Hypothalamus (tissue), 51 donors: ENCODE results near the gene MAP1LC3B.
A peak's percentile ranks its signal among the peaks of the same experiment; 100 is the strongest.
"Not testable (repeated sequence)": the region's sequence is repeated elsewhere in the genome, so short reads cannot be mapped to it uniquely, and the experiment has no call there.

Source experiments
- DNase-seq, 51 donors: peaks; one replicate each; lab custom pipeline; 2025; lab: John Stamatoyannopoulos, UW

The MAP1LC3B gene

GRCh38 chr16:87360862-87361610, 31.1 kb upstream of the MAP1LC3B start:
- no peak for DNase-seq

GRCh38 chr16:87361916-87362619, 30.1 kb upstream of the MAP1LC3B start:
- DNase-seq = no peak

DNA sequence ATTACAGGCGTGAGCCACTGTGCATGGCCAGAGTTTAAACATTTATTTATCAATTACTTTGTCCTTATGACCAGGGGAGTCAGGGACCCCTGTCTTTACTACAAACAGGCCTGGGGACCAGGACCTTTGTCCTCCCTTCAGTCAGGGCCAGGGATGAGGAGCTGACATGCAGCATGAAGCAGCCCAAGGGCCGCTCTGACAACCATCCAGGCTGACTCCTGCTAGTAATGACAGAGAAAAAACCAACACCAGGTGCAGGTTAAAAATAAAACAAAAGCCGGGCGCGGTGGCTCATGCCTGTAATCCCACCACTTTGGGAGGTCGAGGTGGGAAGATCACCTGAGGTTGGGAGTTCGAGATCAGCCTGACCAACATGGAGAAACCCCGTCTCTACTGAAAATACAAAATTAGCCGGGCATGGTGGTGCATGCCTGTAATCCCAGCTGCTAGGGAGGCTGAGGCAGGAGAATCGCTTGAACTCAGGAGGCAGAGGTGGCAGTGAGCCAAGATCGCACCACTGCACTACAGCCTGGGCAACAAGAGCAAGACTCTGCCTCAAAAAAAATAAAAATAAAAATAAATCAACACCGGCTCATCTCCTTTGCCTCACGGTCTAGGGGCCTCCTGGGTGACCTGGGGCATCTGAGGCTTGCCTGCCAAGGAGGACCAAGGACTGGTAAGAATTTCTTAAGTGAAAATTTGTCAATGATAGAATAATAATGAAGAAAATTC, 29.1 kb upstream of the MAP1LC3B start:
- DNase-seq = not testable (repeated sequence)

DNA sequence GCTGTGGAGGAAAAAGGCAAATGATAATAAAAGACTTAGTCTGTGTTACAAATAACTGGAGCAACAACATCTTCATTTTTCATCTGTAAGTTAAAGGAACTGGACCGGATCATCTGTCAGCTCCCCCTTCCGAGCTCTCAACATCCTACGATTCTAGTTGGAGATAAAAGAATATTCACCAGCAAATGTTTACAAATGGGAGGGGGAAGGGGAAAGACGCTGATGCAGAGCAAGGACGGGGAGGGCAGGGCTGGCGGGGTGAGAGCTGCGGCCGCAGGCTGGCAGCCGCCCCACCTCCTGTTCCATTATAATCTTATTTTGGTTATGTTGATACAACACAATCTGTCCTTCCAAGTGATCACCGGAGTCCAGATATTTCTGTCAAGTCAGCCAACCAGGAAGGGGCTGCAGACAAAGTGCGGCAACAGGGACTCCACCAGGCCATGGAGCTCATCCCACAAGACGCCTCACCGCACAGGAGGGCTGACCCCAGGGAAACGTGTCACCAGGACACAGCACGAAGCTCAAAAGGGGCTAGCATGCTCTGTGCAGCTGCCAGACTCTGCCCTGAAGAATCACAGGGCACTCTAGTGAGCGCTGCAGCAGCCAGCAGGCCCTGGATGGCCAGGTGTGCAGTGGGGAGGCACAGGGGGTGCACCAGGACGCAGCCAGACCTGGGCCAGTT, 28.2 kb upstream of the MAP1LC3B start:
- peak in 2 of 51 donors; percentile 6 to 9 for DNase-seq

DNA sequence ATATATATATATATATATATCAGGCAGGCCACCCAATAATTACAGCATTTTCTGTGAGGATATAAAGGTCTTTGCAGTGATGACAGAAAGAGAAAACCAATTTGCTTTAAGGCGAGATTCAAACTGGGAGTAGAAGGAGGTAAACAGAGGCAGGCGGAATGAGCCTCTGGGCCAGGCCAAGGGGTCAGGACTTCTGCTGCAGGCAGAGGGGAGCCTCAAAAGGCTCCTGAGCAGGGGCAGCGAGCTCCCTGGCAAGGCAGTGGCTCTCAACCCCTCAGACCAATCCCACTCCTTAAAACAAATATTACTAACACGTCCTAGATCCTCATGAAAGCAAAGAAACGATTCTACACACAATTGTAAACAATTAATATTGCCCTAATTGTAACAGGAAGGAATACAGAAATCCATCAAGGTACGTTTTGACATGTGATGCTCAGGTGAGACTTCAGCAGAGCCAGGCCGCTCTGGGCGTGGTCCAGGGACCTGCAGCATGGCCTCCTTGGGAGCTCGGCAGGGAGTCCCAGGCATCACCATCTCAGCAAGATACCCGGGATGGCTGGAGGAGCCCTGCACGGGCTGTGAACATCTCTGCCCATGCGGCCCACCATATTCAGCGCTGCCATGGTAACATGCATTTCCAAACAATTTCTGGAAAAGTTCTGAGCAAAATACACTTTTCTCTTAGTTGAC, 27.0 kb upstream of the MAP1LC3B start:
- DNase-seq = no peak

- no peak for DNase-seq
These were observed 25.8 kb upstream of the MAP1LC3B start for GRCh38 chr16:87366288-87366687.

DNA sequence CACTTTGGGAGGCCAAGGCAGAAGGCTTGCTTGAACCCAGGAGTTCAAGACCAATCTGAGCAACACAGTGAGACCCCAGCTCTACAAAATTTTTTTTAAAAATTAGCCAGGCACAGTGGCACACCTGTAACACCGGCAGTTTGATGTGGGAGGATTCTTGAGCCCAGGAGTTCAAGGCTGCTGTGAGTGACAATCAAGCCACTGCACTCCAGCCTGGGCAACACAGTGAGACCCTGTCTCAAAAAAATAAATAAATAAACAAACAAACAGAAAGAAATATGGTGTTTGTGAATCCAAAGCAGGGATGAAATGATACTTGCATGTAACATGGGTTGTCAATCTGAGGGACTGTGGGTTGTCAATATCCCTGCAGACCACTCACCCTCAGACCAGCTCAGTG, 25.2 kb upstream of the MAP1LC3B start:
- DNase-seq = no peak

DNA sequence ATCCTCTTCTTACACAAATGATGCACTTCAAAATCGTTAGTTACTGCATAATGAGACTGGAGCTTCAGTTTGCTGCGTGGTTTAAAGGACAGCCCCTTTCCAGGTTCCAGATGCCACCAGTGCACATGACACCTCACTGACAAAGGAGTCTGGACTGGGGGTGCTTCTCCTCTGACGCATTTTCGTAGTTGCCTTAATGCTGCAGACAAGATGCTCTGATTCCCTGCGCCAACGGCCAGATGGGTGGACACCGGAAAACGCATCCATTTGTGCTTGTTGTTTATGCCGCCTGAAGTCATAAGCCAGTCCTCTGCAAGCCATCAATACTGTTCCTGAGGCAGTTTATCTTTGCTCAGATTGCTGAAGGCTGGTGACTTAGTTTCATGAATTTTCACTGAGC, 24.6 kb upstream of the MAP1LC3B start:
- no peak for DNase-seq

GRCh38 chr16:87368029-87368770, 23.9 kb upstream of the MAP1LC3B start:
- DNase-seq = no peak

DNA sequence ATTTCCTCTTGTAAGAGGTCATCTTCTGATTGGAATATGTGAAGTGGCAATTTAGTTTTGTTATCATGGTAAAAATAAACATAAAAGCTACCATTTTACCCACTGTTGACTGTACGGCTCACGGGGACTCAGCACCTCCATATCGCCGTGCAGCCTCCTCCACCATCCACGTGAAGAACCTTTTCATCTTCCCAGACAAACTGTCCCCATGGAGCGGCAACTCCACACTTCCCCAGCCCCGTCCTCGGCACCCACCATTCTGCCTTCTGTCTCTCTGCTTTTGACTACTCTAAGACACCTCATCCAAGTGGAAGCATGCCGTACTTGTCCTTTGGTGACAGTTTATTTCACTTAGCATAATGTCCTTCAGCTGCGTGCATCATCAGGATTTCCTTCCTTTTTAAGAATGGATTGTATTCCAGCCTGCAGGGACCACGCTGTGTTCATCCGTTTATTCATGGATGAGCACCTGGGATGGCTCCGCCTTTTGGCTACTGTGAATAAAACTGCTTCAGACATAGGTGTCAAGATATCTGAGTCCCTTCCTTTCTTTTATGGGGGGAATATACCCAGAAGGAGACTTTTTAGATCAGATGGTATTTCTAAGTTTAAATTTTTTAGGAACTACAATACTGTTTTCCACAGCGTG, 22.9 kb upstream of the MAP1LC3B start:
- no peak for DNase-seq

DNA sequence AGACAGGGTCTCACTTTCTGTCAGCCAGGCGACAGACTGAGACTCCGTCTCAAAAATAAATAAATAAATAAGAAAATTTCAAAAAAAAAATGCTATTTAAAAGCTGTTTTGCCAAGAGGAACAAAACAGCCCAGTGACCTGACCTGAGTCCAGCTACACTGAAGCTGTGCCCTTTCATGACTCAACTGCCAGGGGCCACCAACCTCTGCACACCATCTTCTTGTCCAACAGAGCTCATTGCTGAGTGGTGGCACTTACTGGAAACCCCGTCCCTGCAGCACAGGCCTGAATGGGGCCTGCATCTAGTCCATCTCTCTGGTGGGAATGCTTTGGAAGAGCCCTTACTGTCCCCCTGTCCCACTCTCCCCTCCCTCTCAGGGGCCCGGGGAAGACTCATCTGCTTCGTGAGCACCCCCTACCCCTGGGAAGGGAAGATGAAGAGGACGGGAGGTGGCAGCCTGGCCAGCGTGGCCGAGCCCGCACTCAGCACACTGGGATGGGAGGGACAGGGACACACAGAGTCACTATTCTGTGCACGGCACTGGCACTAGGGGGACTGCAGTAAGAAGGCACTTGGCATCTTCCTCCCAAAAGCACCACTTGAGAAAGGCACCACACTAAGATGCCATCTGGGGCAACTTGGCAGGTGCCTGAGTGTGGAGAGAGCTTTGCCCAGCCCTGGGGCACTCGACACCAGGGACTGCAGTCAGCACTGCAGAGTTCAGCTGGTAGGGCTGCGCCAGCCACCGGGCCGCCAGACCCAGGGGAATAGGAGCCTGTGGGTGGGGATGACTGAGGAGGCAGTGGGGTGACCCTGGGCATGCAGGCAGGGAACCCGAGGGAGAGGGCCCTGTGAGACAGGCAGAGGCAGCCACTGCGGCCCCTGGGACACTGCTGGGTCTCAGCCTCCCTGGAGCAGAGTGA, 22.1 kb upstream of the MAP1LC3B start:
- peak in 3 of 51 donors; percentile 6 to 34 (median 15) for DNase-seq

- no peak for DNase-seq
These were observed 20.8 kb upstream of the MAP1LC3B start for GRCh38 chr16:87371261-87371866.

- no peak for DNase-seq
These were observed 19.8 kb upstream of the MAP1LC3B start for GRCh38 chr16:87372305-87372704.

- no peak for DNase-seq
These were observed 17.8 kb upstream of the MAP1LC3B start for GRCh38 chr16:87374313-87374712.

- DNase-seq = no peak
These were observed 16.6 kb upstream of the MAP1LC3B start for GRCh38 chr16:87375426-87376135.

DNA sequence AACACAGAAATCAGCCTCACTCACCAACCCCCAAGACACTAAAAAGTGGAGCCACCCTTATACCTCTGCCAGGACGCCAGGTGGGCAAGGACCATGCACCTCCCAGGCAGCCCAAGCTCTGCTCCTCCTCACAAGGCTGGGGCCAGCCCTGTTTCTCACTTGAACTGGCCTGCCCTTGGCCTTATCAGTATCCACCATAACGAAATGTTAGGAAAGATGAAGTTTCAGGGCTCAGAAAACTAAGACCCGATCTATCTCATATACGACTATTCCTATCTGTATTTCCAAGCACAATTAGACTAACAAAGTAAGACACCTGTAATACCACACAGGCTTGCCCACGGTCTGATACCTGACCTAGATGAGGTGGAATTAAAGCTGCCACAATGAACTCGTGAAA, 15.5 kb upstream of the MAP1LC3B start:
- no peak for DNase-seq

- not testable (repeated sequence) for DNase-seq
These were observed 12.8 kb upstream of the MAP1LC3B start for GRCh38 chr16:87379312-87379752.
